Omental fat pad (tissue), 4 donors: ENCODE data around the gene NEDD4. TPM values are rescaled to one million over a fixed set of nuclear protein-coding genes. Genes with fewer than 3 reads are reported as not detected.

Experiments
- ATAC-seq: fragments of 150-250 bp; one replicate; pipeline ENCODE4 v1.9.1; 2016; ENCODE audit warnings: mild to moderate bottlenecking, moderate library complexity; ENCODE audit not compliant: low FRiP score
- DNase-seq: peaks from one replicate; pipeline ENCODE4 v3.0.0-alpha.2; 2019; ENCODE audit warnings: low spot score
- CTCF ChIP-seq, 3 donors: fragments of 450-650 bp; IDR thresholded peaks; one replicate each; pipeline ENCODE4 v1.5.1; 2016 to 2017; ENCODE audit warnings: antibody characterized with exemption in 3 of 3, mild to moderate bottlenecking in 3 of 3, moderate library complexity in 2 of 3
- total RNA-seq, 4 donors: library from RNA; depleted of rRNA; stranded (reverse); fragments of >200 nt; gene quantifications; one replicate each; pipeline ENCODE4 v1.1.0, GENCODE V29; 2016

The NEDD4 gene
- total RNA-seq, 4 donors from 2014 or later = 9.5 to 40.5 (median 15.6) TPM

GRCh38 chr15:55835866-55836265 is 157.5 kb downstream of the NEDD4 start:
- ATAC-seq (no peak), DNase-seq (no peak)
- no peak for TF ChIP-seq CTCF (IDR thresholded peaks at IDR 0.05)

GRCh38 chr15:55834331-55834730 is 159.1 kb downstream of the NEDD4 start:
- ATAC-seq = no peak
- DNase-seq = no peak
- no peak for TF ChIP-seq CTCF (IDR thresholded peaks at IDR 0.05)

GRCh38 chr15:55829826-55830225 is 163.6 kb downstream of the NEDD4 start:
- TF ChIP-seq CTCF (IDR thresholded peaks at IDR 0.05) = no peak
- ATAC-seq (no peak), DNase-seq (no peak)

GRCh38 chr15:55827955-55828354 is 165.5 kb downstream of the NEDD4 start:
- no peak for TF ChIP-seq CTCF (IDR thresholded peaks at IDR 0.05)
- no peak for DNase-seq
- ATAC-seq = no peak

GRCh38 chr15:55827204-55827603 is 166.2 kb downstream of the NEDD4 start:
- no peak for DNase-seq
- no peak for TF ChIP-seq CTCF (IDR thresholded peaks at IDR 0.05)
- no peak for ATAC-seq

- DNase-seq = no peak
- TF ChIP-seq CTCF (IDR thresholded peaks at IDR 0.05) = no peak
- no peak for ATAC-seq
These were observed 168.4 kb downstream of the NEDD4 start for GRCh38 chr15:55824857-55825613.

GRCh38 chr15:55823699-55824340 is 169.6 kb downstream of the NEDD4 start:
- ATAC-seq (no peak), DNase-seq (no peak)
- TF ChIP-seq CTCF (IDR thresholded peaks at IDR 0.05) = no peak
